Measurements from ENCODE around the gene SLC22A1.

Gene SLC22A1

GRCh38 chr6:160178271-160178670 is 56.7 kb downstream of the SLC22A1 start:
- no peak for DNase-seq

GRCh38 chr6:160180706-160181105 is 59.1 kb downstream of the SLC22A1 start:
- no peak for DNase-seq

- DNase-seq: no peak
Observed at GRCh38 chr6:160188773-160189172, 67.2 kb downstream of the SLC22A1 start.

- no peak for DNase-seq
Observed at GRCh38 chr6:160190081-160190480, 68.5 kb downstream of the SLC22A1 start.

- no peak for DNase-seq
Observed at GRCh38 chr6:160190973-160191372, 69.4 kb downstream of the SLC22A1 start.

- no peak for DNase-seq
Observed at GRCh38 chr6:160192840-160193239, 71.2 kb downstream of the SLC22A1 start.

GRCh38 chr6:160194808-160195207 is 73.2 kb downstream of the SLC22A1 start:
- DNase-seq: no peak

- no peak for DNase-seq
Observed at GRCh38 chr6:160197662-160198061, 76.0 kb downstream of the SLC22A1 start.

GRCh38 chr6:160198606-160199211 is 77.1 kb downstream of the SLC22A1 start:
- no peak for DNase-seq

- DNase-seq: no peak
Observed at GRCh38 chr6:160201061-160201460, 79.4 kb downstream of the SLC22A1 start.

GRCh38 chr6:160202411-160202810 is 80.8 kb downstream of the SLC22A1 start:
- DNase-seq: no peak

GRCh38 chr6:160203076-160203475 is 81.5 kb downstream of the SLC22A1 start:
- DNase-seq: no peak

- DNase-seq: no peak
Observed at GRCh38 chr6:160203522-160203921, 81.9 kb downstream of the SLC22A1 start.

- no peak for DNase-seq
Observed at GRCh38 chr6:160203953-160204352, 82.3 kb downstream of the SLC22A1 start.

- DNase-seq: no peak
Observed at GRCh38 chr6:160204710-160205109, 83.1 kb downstream of the SLC22A1 start.

GRCh38 chr6:160207618-160208017 is 86.0 kb downstream of the SLC22A1 start:
- DNase-seq: no peak
